Fibroblast of lung (primary cell): ENCODE results near the gene TMEM131L. TPM values are rescaled to one million over a fixed set of nuclear protein-coding genes. Genes with fewer than 3 reads are reported as not detected.

Source experiments
- DNase-seq, 2 donors: peaks; one replicate each; pipeline versions ENCODE4 v3.0.0 to v3.0.0-alpha.2; 2010; ENCODE audit warnings: low read depth in 2 of 2
- H2AFZ ChIP-seq: 2 replicates; pipeline ENCODE4 v1.5.1; 2012; ENCODE audit warnings: low read length, control low read depth, inconsistent platforms
- H3K27ac ChIP-seq: 2 replicates; pipeline ENCODE4 v1.5.1; 2011; ENCODE audit warnings: low read length, control low read depth; ENCODE audit not compliant: insufficient read depth
- H3K27me3 ChIP-seq: 2 replicates; pipeline ENCODE4 v1.5.1; 2011; ENCODE audit warnings: mild to moderate bottlenecking, low read length; ENCODE audit not compliant: control insufficient read depth, insufficient read depth
- H3K36me3 ChIP-seq: 2 replicates; pipeline ENCODE4 v1.5.1; 2011; ENCODE audit warnings: low read length; ENCODE audit not compliant: control insufficient read depth, insufficient read depth
- H3K4me1 ChIP-seq: 2 replicates; pipeline ENCODE4 v1.5.1; 2011; ENCODE audit warnings: low read length; ENCODE audit not compliant: control insufficient read depth, insufficient read depth; ENCODE audit errors: extremely low read depth
- H3K4me2 ChIP-seq: 2 replicates; pipeline ENCODE4 v1.5.1; 2011; ENCODE audit warnings: low read length, control low read depth; ENCODE audit not compliant: insufficient read depth; ENCODE audit errors: extremely low read depth
- H3K4me3 ChIP-seq, 4 experiments: fragments of 200-600 bp in 1 of 4; sonication (generic) in 1 of 4; replicated peaks in 1 of 4; 2 replicates each; pipeline ENCODE4 v1.5.1; 2011 to 2016; ENCODE audit warnings: low read length in 4 of 4, low read depth in 3 of 4, mild to moderate bottlenecking in 3 of 4, control low read depth in 2 of 4, inconsistent platforms in 1 of 4, mixed read lengths in 1 of 4; ENCODE audit not compliant: insufficient read depth in 1 of 4; ENCODE audit errors: control extremely low read depth in 1 of 4
- H3K79me2 ChIP-seq: 2 replicates; pipeline ENCODE4 v1.5.1; 2012; ENCODE audit warnings: mild to moderate bottlenecking, low read length, inconsistent platforms; ENCODE audit not compliant: control insufficient read depth, insufficient read depth
- H3K9ac ChIP-seq: 2 replicates; pipeline ENCODE4 v1.5.1; 2011; ENCODE audit warnings: mild to moderate bottlenecking, low read length, control low read depth; ENCODE audit not compliant: insufficient read depth
- H3K9me3 ChIP-seq: 2 replicates; pipeline ENCODE4 v1.5.1; 2012; ENCODE audit warnings: low read depth, low read length; ENCODE audit not compliant: control insufficient read depth, insufficient read depth
- H4K20me1 ChIP-seq: 2 replicates; pipeline ENCODE4 v1.5.1; 2011; ENCODE audit warnings: low read length; ENCODE audit not compliant: control insufficient read depth, insufficient read depth; ENCODE audit errors: extremely low read depth
- CTCF ChIP-seq, 2 donors: IDR thresholded peaks in 1 of 2; conservative IDR thresholded peaks in 1 of 2; 1 replicate in 1 of 2; 2 replicates in 1 of 2; pipeline ENCODE4 v1.5.1; 2011 to 2012; ENCODE audit warnings: low read length in 2 of 2, control low read depth in 1 of 2, inconsistent platforms in 1 of 2, low read depth in 1 of 2, mild to moderate bottlenecking in 1 of 2
- EZH2 ChIP-seq: IDR thresholded peaks from 2 replicates; pipeline ENCODE4 v1.5.1; 2012; ENCODE audit warnings: low read length, control low read depth, mild to moderate bottlenecking; ENCODE audit errors: missing control alignments
- polyA plus RNA-seq, 2 donors: library from polyadenylated mRNA; depleted of rRNA in 1 of 2; stranded (reverse) in 1 of 2; unstranded in 1 of 2; fragments of >200 nt; gene quantifications; 2 replicates each; pipeline ENCODE4 v1.2.1, GENCODE V29; 2011 to 2012; ENCODE audit warnings: missing spikeins in 1 of 2
- total RNA-seq: library from RNA; depleted of rRNA; stranded (reverse); fragments of >200 nt; gene quantifications from 2 replicates; pipeline ENCODE4 v1.2.1, GENCODE V29; 2014

The TMEM131L gene
- total and polyA plus RNA-seq, 2 donors (not counting 1 experiment from before 2014, with no cell fraction given) = 7.7 to 15.0 TPM

DNA sequence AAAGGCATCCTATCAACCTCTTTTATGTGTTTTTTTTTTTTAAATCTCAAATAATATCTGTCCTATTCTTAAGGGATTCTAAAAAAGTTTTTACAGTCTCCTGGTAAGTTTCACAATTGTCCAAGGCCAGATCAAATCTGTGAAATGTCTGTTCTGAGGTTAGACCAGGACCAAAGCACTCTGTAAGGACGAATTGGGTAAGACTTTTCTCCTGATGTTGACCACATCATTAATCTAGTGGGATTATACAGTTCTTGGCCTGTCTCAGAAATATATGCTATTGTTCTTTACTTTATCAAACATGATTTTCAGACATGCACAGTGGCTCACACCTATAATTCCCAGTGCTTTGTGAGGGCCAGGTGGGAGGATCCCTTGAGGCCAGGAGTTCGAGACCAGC lies 45.8 kb upstream of the TMEM131L start:
- no peak for TF ChIP-seq CTCF (conservative IDR thresholded peaks at IDR 0.05 in 1 of 2, IDR thresholded peaks at IDR 0.05 in 1 of 2; ENCODE audit: low read depth in 1 of 2, low read length in 2 of 2)
- no peak for TF ChIP-seq EZH2
- Histone ChIP-seq H4K20me1 (no peaks in the 10 kb centered on the region), H3K9me3 (no peaks in the 10 kb centered on the region), H3K36me3 (no peaks in the 10 kb centered on the region), H3K4me2 (no peak overlapping the region), H3K4me3 (no peak overlapping the region), H2AFZ (no peak overlapping the region), H3K79me2 (no peaks in the 10 kb centered on the region), H3K9ac (no peak overlapping the region), H3K27me3 (no peaks in the 10 kb centered on the region), H3K4me1 (no peaks in the 10 kb centered on the region), H3K27ac (no peak overlapping the region)
- DNase-seq = peak; percentile 11 to 54

DNA sequence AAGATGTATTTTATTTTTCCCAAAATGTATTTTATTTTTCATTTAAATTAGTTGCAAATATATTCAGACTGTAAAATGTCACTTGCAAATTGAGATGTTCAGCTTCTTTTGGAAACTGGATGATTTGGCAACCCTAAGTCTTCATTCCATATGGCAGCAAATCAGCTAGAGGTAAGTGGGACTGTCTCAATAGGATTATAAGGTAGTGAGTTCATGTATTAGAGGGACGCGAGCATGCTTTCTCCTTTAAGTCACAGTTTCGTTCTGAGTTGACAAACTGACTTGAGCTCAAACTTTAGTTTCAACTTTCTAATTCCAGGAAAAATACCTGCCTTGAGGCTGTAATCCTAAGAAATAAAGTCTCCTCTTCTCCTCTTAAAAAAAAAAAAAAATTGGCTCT lies 44.2 kb upstream of the TMEM131L start:
- Histone ChIP-seq H4K20me1 (no peaks in the 10 kb centered on the region), H3K79me2 (no peaks in the 10 kb centered on the region), H3K27ac (no peak overlapping the region), H3K4me3 (no peak overlapping the region), H2AFZ (no peak overlapping the region), H3K9me3 (no peaks in the 10 kb centered on the region), H3K4me2 (no peak overlapping the region), H3K4me1 (no peaks in the 10 kb centered on the region), H3K27me3 (no peaks in the 10 kb centered on the region), H3K9ac (no peak overlapping the region), H3K36me3 (no peaks in the 10 kb centered on the region)
- no peak for DNase-seq
- TF ChIP-seq EZH2 (no peak), CTCF (conservative IDR thresholded peaks at IDR 0.05 in 1 of 2, IDR thresholded peaks at IDR 0.05 in 1 of 2; ENCODE audit: low read depth in 1 of 2, low read length in 2 of 2) (no peak)

GRCh38 chr4:153426207-153426885 lies 39.8 kb upstream of the TMEM131L start:
- Histone ChIP-seq H3K9ac (no peak overlapping the region), H3K27ac (no peak overlapping the region), H3K79me2 (no peaks in the 10 kb centered on the region), H3K36me3 (no peaks in the 10 kb centered on the region), H3K4me3 (no peak overlapping the region), H3K9me3 (no peaks in the 10 kb centered on the region), H3K4me1 (no peaks in the 10 kb centered on the region), H4K20me1 (no peaks in the 10 kb centered on the region), H3K27me3 (no peaks in the 10 kb centered on the region), H3K4me2 (no peak overlapping the region), H2AFZ (no peak overlapping the region)
- TF ChIP-seq EZH2 (no peak), CTCF (conservative IDR thresholded peaks at IDR 0.05 in 1 of 2, IDR thresholded peaks at IDR 0.05 in 1 of 2; ENCODE audit: low read depth in 1 of 2, low read length in 2 of 2) (no peak)
- peak in 1 of 2 donors; percentile 25 for DNase-seq
